ENCODE data around the gene STAM. TPM values are rescaled to one million over a fixed set of nuclear protein-coding genes. Genes with fewer than 3 reads are reported as not detected.

Gene STAM
- total RNA-seq, 2 experiments from 2014 or later = 12.9 to 18.2 TPM

DNA sequence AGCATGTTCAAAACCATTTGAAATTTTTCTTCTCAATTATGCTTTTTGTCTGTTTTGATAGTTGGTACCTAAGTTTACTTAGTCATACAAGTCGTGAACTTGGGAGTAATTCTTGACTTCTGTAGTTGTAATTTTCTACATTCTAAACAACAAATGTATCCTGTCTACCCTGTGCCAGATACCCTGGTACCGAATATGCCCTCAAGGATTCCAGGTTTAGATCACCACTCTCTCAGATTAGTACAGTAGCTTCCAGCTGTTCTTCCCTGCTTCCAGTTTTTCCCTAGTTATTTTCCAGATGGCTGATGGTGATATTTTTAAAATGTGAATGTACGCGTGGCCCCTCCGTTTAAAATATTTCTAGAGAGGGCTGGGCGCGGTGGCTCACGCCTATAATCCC is 6.5 kb downstream of the STAM start:
- BruUV-seq (replicated peaks) = no TSS peak
- Histone ChIP-seq H3K4me1 (ENCODE audit: insufficient read depth, low read length, poor library complexity, severe bottlenecking) (peaks cover 11% of the 10 kb centered on the region), H3K79me2 (ENCODE audit: insufficient read depth, low read depth, low read length) (peaks cover 97% of the 10 kb centered on the region), H4K20me1 (ENCODE audit: insufficient read depth, low read length) (no peaks in the 10 kb centered on the region; the same call in 1 of the 2 replicates), H3K9me2 (ENCODE audit: insufficient read depth, low read length) (no peaks in the 10 kb centered on the region), H3K4me3 (ENCODE audit: low read depth, low read length, poor library complexity, severe bottlenecking) (no peak overlapping the region), H3K4me2 (ENCODE audit: low read length) (no peak overlapping the region), H3K27ac (ENCODE audit: low read depth, low read length, poor library complexity, severe bottlenecking) (no peak overlapping the region), H3K36me3 (ENCODE audit: insufficient read depth, low read length) (peaks cover 68% of the 10 kb centered on the region), H2AFZ (ENCODE audit: low read length) (no peak overlapping the region), H3K9me3 (ENCODE audit: low read length) (peaks cover 26% of the 10 kb centered on the region)
- ChIA-PET CTCF (ENCODE audit: unreplicated experiment) (no interaction called here), POLR2A (interaction anchor here (0.6 kb wide), 1 partner anchor 103 kb away, joined by 4 read pairs; no protein-coding TSS in a partner anchor)
- DNase-seq (ENCODE audit: low spot score) = no peak
- intact Hi-C loops (cut with micrococcal nuclease; ENCODE audit: unreplicated experiment) = no loop called here
- TF ChIP-seq EZH2phosphoT487 (IDR thresholded peaks at IDR 0.05; ENCODE audit: borderline replicate concordance, low read depth, low read length) = no peak
- TF ChIP-seq, protein P1, sequence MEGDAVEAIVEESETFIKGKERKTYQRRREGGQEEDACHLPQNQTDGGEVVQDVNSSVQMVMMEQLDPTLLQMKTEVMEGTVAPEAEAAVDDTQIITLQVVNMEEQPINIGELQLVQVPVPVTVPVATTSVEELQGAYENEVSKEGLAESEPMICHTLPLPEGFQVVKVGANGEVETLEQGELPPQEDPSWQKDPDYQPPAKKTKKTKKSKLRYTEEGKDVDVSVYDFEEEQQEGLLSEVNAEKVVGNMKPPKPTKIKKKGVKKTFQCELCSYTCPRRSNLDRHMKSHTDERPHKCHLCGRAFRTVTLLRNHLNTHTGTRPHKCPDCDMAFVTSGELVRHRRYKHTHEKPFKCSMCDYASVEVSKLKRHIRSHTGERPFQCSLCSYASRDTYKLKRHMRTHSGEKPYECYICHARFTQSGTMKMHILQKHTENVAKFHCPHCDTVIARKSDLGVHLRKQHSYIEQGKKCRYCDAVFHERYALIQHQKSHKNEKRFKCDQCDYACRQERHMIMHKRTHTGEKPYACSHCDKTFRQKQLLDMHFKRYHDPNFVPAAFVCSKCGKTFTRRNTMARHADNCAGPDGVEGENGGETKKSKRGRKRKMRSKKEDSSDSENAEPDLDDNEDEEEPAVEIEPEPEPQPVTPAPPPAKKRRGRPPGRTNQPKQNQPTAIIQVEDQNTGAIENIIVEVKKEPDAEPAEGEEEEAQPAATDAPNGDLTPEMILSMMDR (conservative IDR thresholded peaks at IDR 0.05; ENCODE audit: low read length) = no peak

DNA sequence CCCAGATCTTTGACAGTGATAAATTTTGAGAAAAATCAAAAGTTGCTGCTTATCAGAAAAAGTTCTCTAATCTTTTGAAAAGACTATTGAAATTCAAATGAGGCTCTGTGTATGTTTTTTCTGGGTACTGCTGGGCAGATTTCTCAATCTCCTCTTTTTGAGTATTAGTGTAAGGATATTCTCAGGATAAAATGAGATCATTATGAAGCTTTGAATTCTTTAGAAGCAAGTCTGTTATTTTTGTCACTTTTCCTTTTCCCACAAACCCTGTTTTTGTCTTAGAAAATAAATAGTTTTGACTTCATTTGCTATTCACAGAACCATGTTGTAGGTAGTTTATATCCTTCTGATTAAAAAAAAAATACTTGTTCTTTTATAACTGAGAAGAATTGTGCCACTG is 7.9 kb downstream of the STAM start:
- ChIA-PET CTCF (ENCODE audit: unreplicated experiment) (no interaction called here), POLR2A (interaction anchor here (0.6 to 2.3 kb wide), 3 partner anchors 8 to 506 kb away, joined by 3 to 12 read pairs (median 3); partner anchors contain the start of gene STAM)
- H3K79me2 ChIP-seq (ENCODE audit: insufficient read depth, low read depth, low read length) = peaks cover 95% of the 10 kb centered on the region
- TF ChIP-seq EZH2phosphoT487 (IDR thresholded peaks at IDR 0.05; ENCODE audit: borderline replicate concordance, low read depth, low read length) = no peak
- TF ChIP-seq, protein P1 (conservative IDR thresholded peaks at IDR 0.05; ENCODE audit: low read length) = no peak
- no peak overlapping the region for H3K27ac ChIP-seq (ENCODE audit: low read depth, low read length, poor library complexity, severe bottlenecking)
- H3K36me3 ChIP-seq (ENCODE audit: insufficient read depth, low read length) = peaks cover 62% of the 10 kb centered on the region
- no peaks in the 10 kb centered on the region for H3K4me1 ChIP-seq (ENCODE audit: insufficient read depth, low read length, poor library complexity, severe bottlenecking)
- H2AFZ ChIP-seq (ENCODE audit: low read length) = no peak overlapping the region
- intact Hi-C loops (cut with micrococcal nuclease; ENCODE audit: unreplicated experiment) = no loop called here
- H4K20me1 ChIP-seq (ENCODE audit: insufficient read depth, low read length) = no peaks in the 10 kb centered on the region; the same call in 1 of the 2 replicates
- H3K9me2 ChIP-seq (ENCODE audit: insufficient read depth, low read length) = no peaks in the 10 kb centered on the region
- H3K9me3 ChIP-seq (ENCODE audit: low read length) = peaks cover 26% of the 10 kb centered on the region
- H3K4me3 ChIP-seq (ENCODE audit: low read depth, low read length, poor library complexity, severe bottlenecking) = no peak overlapping the region
- no peak overlapping the region for H3K4me2 ChIP-seq (ENCODE audit: low read length)
- no peak for DNase-seq (ENCODE audit: low spot score)
- no TSS peak for BruUV-seq (replicated peaks)

DNA sequence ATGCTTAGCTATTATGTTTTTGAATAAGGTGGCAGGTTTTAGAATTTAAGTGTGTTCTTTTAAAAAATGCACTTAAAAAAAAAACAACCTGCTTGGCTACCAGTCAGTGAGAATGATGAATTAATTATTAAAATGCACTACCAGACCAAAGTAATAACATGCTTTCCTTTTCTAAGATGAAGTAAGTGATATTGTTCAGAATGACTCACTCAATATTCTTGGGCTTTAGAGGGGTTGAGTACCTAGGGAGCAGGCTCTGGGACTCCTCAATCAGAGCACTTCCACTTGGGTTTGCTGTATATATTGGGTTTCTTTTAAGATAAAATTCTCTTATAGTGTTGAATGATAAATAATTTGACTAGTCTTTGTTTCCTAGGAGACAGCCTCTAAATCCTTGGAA is 8.6 kb downstream of the STAM start:
- ChIA-PET POLR2A (interaction anchor here (0.5 to 2.3 kb wide), 4 partner anchors 9 to 670 kb away, joined by 3 to 12 read pairs (median 3); partner anchors contain the start of gene STAM), CTCF (ENCODE audit: unreplicated experiment) (no interaction called here)
- no peaks in the 10 kb centered on the region for H3K9me2 ChIP-seq (ENCODE audit: insufficient read depth, low read length)
- no peak overlapping the region for H3K27ac ChIP-seq (ENCODE audit: low read depth, low read length, poor library complexity, severe bottlenecking)
- peaks cover 55% of the 10 kb centered on the region for H3K36me3 ChIP-seq (ENCODE audit: insufficient read depth, low read length)
- no TSS peak for BruUV-seq (replicated peaks)
- no peak overlapping the region for H3K4me2 ChIP-seq (ENCODE audit: low read length)
- TF ChIP-seq, protein P1 (conservative IDR thresholded peaks at IDR 0.05; ENCODE audit: low read length) = no peak
- no peak for TF ChIP-seq EZH2phosphoT487 (IDR thresholded peaks at IDR 0.05; ENCODE audit: borderline replicate concordance, low read depth, low read length)
- DNase-seq (ENCODE audit: low spot score) = no peak
- no peak overlapping the region for H3K4me3 ChIP-seq (ENCODE audit: low read depth, low read length, poor library complexity, severe bottlenecking)
- intact Hi-C loops (cut with micrococcal nuclease; ENCODE audit: unreplicated experiment) = no loop called here
- H4K20me1 ChIP-seq (ENCODE audit: insufficient read depth, low read length) = no peaks in the 10 kb centered on the region; the same call in 1 of the 2 replicates
- peaks cover 95% of the 10 kb centered on the region for H3K79me2 ChIP-seq (ENCODE audit: insufficient read depth, low read depth, low read length)
- H2AFZ ChIP-seq (ENCODE audit: low read length) = no peak overlapping the region
- peaks cover 26% of the 10 kb centered on the region for H3K9me3 ChIP-seq (ENCODE audit: low read length)
- no peaks in the 10 kb centered on the region for H3K4me1 ChIP-seq (ENCODE audit: insufficient read depth, low read length, poor library complexity, severe bottlenecking)
